Endothelial cell of umbilical vein (primary cell): Measurements from ENCODE around the gene ADCY5. TPM values are rescaled to one million over a fixed set of nuclear protein-coding genes. Genes with fewer than 3 reads are reported as not detected.

Experiments used
- BruUV-seq: library from RNA; stranded (reverse); fragments of 400-500 nt; replicated peaks from 2 replicates; lab custom pipeline; 2021; lab: Mats Ljungman, UMichigan
- CTCF ChIA-PET: fragments of 300-600, 350-600 bp; sonication (Branson Sonifier 250); formaldehyde crosslinking; loops from one replicate; lab custom pipeline; 2021; ENCODE audit warnings: antibody characterized with exemption, inconsistent platforms; lab: Charles Lee
- POLR2A ChIA-PET: fragments of 300-600, 350-600 bp; sonication (Branson Sonifier 250); formaldehyde crosslinking; loops from one replicate; lab custom pipeline; 2021; ENCODE audit warnings: antibody characterized with exemption, inconsistent platforms; lab: Charles Lee
- DNase-seq: peaks from one replicate; pipeline ENCODE4 v3.0.0-alpha.2; 2011; ENCODE audit warnings: low read depth, low spot score
- FAIRE-seq: peaks from 2 replicates; lab custom pipeline; 2011; peaks lifted over from hg19 to GRCh38; lab: Jason Lieb, UNC
- H2AFZ ChIP-seq: 2 replicates; pipeline ENCODE4 v1.6.0; 2012; ENCODE audit warnings: low read depth, low read length, control low read depth, inconsistent platforms
- H3K27ac ChIP-seq: 2 replicates; pipeline ENCODE4 v1.5.1; 2011; ENCODE audit warnings: low read depth, mild to moderate bottlenecking, control low read depth, low read length, moderate library complexity; ENCODE audit not compliant: insufficient read depth
- H3K27me3 ChIP-seq, 2 experiments: 2 replicates each; pipeline versions ENCODE4 v1.6.0 to v1.6.1; 2011; ENCODE audit warnings: low read length in 2 of 2, mixed read lengths in 1 of 2; ENCODE audit not compliant: control insufficient read depth in 2 of 2, insufficient read depth in 2 of 2
- H3K36me3 ChIP-seq, 2 experiments: 2 replicates in 1 of 2; 3 replicates in 1 of 2; pipeline ENCODE4 v1.5.1; 2011; ENCODE audit warnings: low read length in 2 of 2, mild to moderate bottlenecking in 1 of 2, moderate library complexity in 1 of 2; ENCODE audit not compliant: control insufficient read depth in 2 of 2, insufficient read depth in 2 of 2; ENCODE audit errors: extremely low read depth in 1 of 2
- H3K4me1 ChIP-seq: 3 replicates; pipeline ENCODE4 v1.5.1; 2011; ENCODE audit warnings: mild to moderate bottlenecking, low read length; ENCODE audit not compliant: control insufficient read depth, insufficient read depth; ENCODE audit errors: extremely low read depth
- H3K4me2 ChIP-seq: 2 replicates; pipeline ENCODE4 v1.6.1; 2011; ENCODE audit warnings: low read length, control low read depth, mixed read lengths; ENCODE audit not compliant: insufficient read depth
- H3K4me3 ChIP-seq, 3 experiments: fragments of 200-600 bp in 1 of 3; sonication (generic), shearing (Covaris generic) in 1 of 3; replicated peaks in 1 of 3; 2 replicates each; pipeline ENCODE4 v1.5.1; 2011 to 2016; ENCODE audit warnings: control low read depth in 3 of 3, low read length in 3 of 3, mild to moderate bottlenecking in 2 of 3, inconsistent platforms in 1 of 3, low read depth in 1 of 3, moderate library complexity in 1 of 3; ENCODE audit not compliant: insufficient read depth in 1 of 3
- H3K79me2 ChIP-seq: 2 replicates; pipeline ENCODE4 v1.6.0; 2012; ENCODE audit warnings: low read length, inconsistent platforms; ENCODE audit not compliant: control insufficient read depth, insufficient read depth
- H3K9ac ChIP-seq: replicated peaks from 2 replicates; pipeline ENCODE3; 2011; ENCODE audit warnings: low read length, control low read depth; ENCODE audit not compliant: insufficient read depth; ENCODE audit errors: extremely low read depth
- H3K9me1 ChIP-seq: replicated peaks from 3 replicates; pipeline ENCODE4 v1.6.0; 2011; ENCODE audit warnings: mild to moderate bottlenecking, low read length; ENCODE audit not compliant: control insufficient read depth, insufficient read depth; ENCODE audit errors: extremely low read depth
- H3K9me3 ChIP-seq: replicated peaks from 2 replicates; pipeline ENCODE4 v1.5.1; 2012; ENCODE audit warnings: low read length, inconsistent platforms; ENCODE audit not compliant: control insufficient read depth, insufficient read depth
- H4K20me1 ChIP-seq: replicated peaks from 2 replicates; pipeline ENCODE3; 2011; ENCODE audit warnings: mild to moderate bottlenecking, low read length; ENCODE audit not compliant: control insufficient read depth, insufficient read depth; ENCODE audit errors: extremely low read depth
- CTCF ChIP-seq, 2 donors: IDR thresholded peaks; 1 replicate in 1 of 2; 2 replicates in 1 of 2; pipeline ENCODE4 v1.5.1; 2011; ENCODE audit warnings: low read length in 2 of 2, mild to moderate bottlenecking in 2 of 2, moderate library complexity in 2 of 2, control low read depth in 1 of 2, inconsistent platforms in 1 of 2, low read depth in 1 of 2; ENCODE audit not compliant: insufficient read depth in 1 of 2; ENCODE audit errors: extremely low read depth in 1 of 2
- EZH2 ChIP-seq: IDR thresholded peaks from 2 replicates; pipeline ENCODE4 v1.6.1; 2012; ENCODE audit warnings: borderline replicate concordance, low read depth, mild to moderate bottlenecking, moderate library complexity, low read length, inconsistent platforms; ENCODE audit not compliant: severe bottlenecking
- FOS ChIP-seq: IDR thresholded peaks from 2 replicates; pipeline ENCODE4 v1.6.1; 2011; ENCODE audit warnings: mild to moderate bottlenecking, low read length, moderate library complexity, borderline replicate concordance; ENCODE audit not compliant: insufficient read depth
- GATA2 ChIP-seq: IDR thresholded peaks from 2 replicates; pipeline ENCODE4 v1.7.0; 2011; ENCODE audit warnings: low read depth, mild to moderate bottlenecking, moderate library complexity, mixed read lengths, low read length; ENCODE audit not compliant: insufficient read length, insufficient read depth
- JUN ChIP-seq: IDR thresholded peaks from 2 replicates; pipeline ENCODE4 v1.6.1; 2011; ENCODE audit warnings: borderline replicate concordance, low read depth; ENCODE audit not compliant: insufficient read length, insufficient read depth
- MAX ChIP-seq: IDR thresholded peaks from 2 replicates; pipeline ENCODE4 v1.6.1; 2011; ENCODE audit not compliant: insufficient read depth, insufficient read length
- MYC ChIP-seq: IDR thresholded peaks from one replicate; pipeline ENCODE4 v1.6.1; 2011; ENCODE audit warnings: mild to moderate bottlenecking, low read depth, low read length
- POLR2A ChIP-seq: IDR thresholded peaks from 2 replicates; pipeline ENCODE4 v1.6.1; 2012; ENCODE audit warnings: low read depth, mild to moderate bottlenecking, control low read depth, low read length
- POLR2AphosphoS5 ChIP-seq: IDR thresholded peaks from 2 replicates; pipeline ENCODE4 v1.6.1; 2012; ENCODE audit warnings: low read depth, mild to moderate bottlenecking, control low read depth, low read length, moderate library complexity; ENCODE audit not compliant: insufficient read depth
- dilution Hi-C: fragments of 300-500 bp; cut with MboI; formaldehyde crosslinking; loops from one replicate; pipeline ENCODE4 v1.15.0; 2019; ENCODE audit warnings: low sequenced_read_pairs; ENCODE audit not compliant: extremely low pct_ligation_motif_present
- intact Hi-C: fragments of 100-400 bp; cut with micrococcal nuclease; formaldehyde crosslinking; loops from one replicate; pipeline ENCODE4 v1.10.0; 2022
- polyA plus RNA-seq, 4 experiments: library from polyadenylated mRNA; depleted of rRNA in 3 of 4; stranded (reverse) in 3 of 4; unstranded in 1 of 4; fragments of >200 nt; gene quantifications; 2 replicates each; pipeline versions ENCODE4 v1.2.1 to v1.2.3, GENCODE V29; 2011 to 2012; ENCODE audit warnings: missing spikeins in 1 of 4
- total RNA-seq: library from RNA; stranded (reverse); gene quantifications from 2 replicates; pipeline ENCODE4 v1.2.3, GENCODE V29; 2021

ADCY5 gene
- total and polyA plus RNA-seq, 2 donors (not counting 3 experiments of a cell fraction or from before 2014, with no cell fraction given), result 0.01 TPM; not detected in 1

GRCh38 chr3:123341871-123342630, 106.8 kb downstream of the ADCY5 start:
- Histone ChIP-seq H3K9me1 (no peaks in the 10 kb centered on the region), H3K9ac (no peak overlapping the region), H3K27ac (no peak overlapping the region), H3K9me3 (no peaks in the 10 kb centered on the region), H4K20me1 (no peaks in the 10 kb centered on the region), H3K4me1 (no peaks in the 10 kb centered on the region), H3K36me3 (no peaks in the 10 kb centered on the region), H3K27me3 (no peaks in the 10 kb centered on the region), H3K79me2 (no peaks in the 10 kb centered on the region), H3K4me3 (no peak overlapping the region), H2AFZ (no peak overlapping the region), H3K4me2 (no peak overlapping the region)
- no TSS peak for BruUV-seq
- dilution Hi-C loops, result no loop called here
- FAIRE-seq, result no peak
- ChIA-PET CTCF (interaction anchor here (1.0 to 1.4 kb wide), 2 partner anchors 13 to 147 kb away, joined by 3 to 5 read pairs; no protein-coding TSS in a partner anchor), POLR2A (no interaction called here)
- no peak for TF ChIP-seq CTCF (IDR thresholded peaks at IDR 0.05; ENCODE audit: extremely low read depth in 1 of 2, insufficient read depth in 1 of 2, low read depth in 1 of 2, low read length in 2 of 2)
- no peak for TF ChIP-seq POLR2AphosphoS5
- no peak for TF ChIP-seq GATA2
- no peak for TF ChIP-seq FOS
- no peak for TF ChIP-seq MYC
- TF ChIP-seq POLR2A, result no peak
- TF ChIP-seq JUN, result no peak
- no peak for TF ChIP-seq EZH2
- TF ChIP-seq MAX, result no peak
- intact Hi-C loops, result no loop called here
- no peak for DNase-seq
